GM19025 (cell line): ENCODE results near the gene EZH2.

Experiments used
- ATAC-seq: cut with Tn5 transposase; IDR thresholded peaks from one replicate; pipeline ENCODE4 v1.9.1; 2021; ENCODE audit warnings: mild to moderate bottlenecking, low read depth, moderate library complexity; ENCODE audit not compliant: unreplicated experiment

The EZH2 gene

GRCh38 chr7:148862481-148862880, 21.6 kb downstream of the EZH2 start:
- no peak for ATAC-seq

DNA sequence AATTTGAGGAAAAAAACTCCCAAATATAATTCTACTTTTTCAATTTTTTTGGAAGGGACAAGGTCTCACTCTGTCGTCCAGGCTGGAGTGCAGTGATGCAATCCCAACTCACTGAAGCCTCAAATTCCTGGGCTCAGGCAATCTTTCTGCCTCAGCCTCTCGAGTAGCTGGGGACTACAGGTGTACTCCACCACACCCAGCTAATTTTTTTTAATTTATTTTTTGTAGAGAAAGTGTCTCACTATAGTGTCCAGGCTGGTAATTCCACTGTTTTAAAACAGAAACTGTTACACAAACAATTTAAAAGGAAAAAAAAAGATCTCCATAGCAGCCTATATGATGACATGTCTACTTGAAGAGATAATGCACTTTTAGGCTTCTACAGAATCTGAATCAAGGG, 25.6 kb downstream of the EZH2 start:
- ATAC-seq = no peak

DNA sequence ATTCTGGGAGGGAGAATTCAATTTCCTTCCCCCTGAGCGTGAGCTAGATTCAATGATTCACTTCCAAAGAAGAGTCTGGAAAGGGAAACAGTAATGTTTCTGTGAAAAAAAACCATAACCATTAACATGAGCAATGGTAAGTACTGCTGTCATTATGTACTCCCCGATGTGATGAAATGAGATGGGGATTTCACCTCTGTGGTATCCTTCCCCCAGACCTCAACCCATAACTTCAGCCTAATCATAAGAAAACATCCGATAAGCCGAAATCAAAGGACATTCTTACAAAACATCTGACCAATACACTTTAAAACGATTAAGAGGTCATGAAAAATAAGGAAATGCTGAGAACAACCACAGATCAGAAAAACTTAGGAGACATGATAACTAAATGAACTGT, 27.2 kb downstream of the EZH2 start:
- ATAC-seq = no peak

GRCh38 chr7:148856578-148856881, 27.6 kb downstream of the EZH2 start:
- ATAC-seq = peak; percentile 14

DNA sequence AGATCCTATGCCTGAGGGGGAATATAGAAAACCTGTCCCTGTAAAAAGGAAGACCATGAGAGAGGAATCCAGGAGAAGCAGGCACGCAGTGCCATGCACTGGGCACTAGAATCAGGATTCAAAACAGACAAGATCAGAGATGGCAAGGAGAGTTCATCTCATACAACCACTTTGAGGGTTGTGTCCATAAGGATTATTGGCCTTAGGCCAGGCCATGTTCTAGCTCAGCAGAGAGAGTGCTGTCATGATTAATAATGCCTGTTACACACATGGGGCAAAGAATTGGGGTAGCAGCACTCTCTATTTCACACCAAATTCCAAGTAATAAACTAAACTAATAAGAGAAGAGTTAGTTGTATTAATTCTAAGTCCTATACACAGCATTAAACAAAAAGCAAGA, 29.1 kb downstream of the EZH2 start:
- ATAC-seq = no peak

DNA sequence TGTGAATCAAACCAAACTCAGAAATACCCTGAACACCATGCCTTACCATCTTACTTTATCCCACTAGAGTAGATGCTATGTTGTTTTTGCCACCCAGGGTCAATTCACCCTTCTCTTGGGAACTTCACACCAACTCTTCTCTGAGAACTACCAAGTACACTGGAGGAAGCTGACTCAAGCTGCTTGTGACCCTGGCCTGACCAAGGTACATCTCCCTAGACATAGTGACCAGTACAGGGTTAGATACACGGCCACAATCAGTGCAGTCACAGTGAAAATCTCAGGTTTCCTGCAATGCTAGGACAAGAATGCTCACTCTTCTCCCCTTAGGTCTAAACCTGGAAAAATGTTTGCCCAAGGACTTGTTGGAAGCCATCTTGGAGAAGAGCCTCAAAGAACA, 31.8 kb downstream of the EZH2 start:
- no peak for ATAC-seq

- no peak for ATAC-seq
Observed at GRCh38 chr7:148850564-148850963, 33.5 kb downstream of the EZH2 start.

DNA sequence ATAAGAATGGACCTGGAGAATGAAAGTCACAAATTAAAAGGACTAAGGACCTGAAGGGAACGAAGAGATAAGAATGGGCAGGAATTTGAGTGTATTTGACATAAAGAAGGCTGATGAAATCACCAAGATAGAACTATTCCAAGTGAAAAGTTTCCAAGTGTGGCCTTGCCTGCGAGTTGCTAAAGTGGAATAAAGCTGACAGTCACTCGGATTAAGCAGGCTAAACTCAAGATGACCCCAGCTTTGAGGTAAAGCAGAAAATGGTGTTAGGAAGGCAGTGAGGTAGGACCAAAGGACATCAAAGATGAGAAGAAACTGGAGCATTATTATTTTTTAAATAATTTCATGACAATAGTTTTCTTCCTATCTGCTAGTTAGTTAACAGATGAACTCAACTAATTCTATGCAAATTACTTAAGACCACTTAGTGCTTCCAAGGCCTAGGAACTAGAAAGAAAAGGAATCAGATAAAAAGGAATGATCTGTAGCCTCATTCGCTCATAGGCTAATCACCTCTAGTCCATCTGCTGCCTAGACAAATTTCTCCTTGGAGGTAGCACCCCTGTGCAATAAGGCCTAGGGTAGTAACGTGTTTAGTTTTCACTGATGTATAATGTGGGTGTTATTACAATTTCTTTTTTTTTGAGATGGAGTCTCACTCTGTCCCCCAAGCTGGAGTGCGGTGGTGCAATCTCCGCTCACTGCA, 34.5 kb downstream of the EZH2 start:
- no peak for ATAC-seq

- no peak for ATAC-seq
Observed at GRCh38 chr7:148847815-148848734, 36.0 kb downstream of the EZH2 start.

GRCh38 chr7:148838905-148839304, 45.2 kb downstream of the EZH2 start:
- ATAC-seq = no peak

- ATAC-seq = no peak
Observed at GRCh38 chr7:148835854-148836253, 48.2 kb downstream of the EZH2 start.

DNA sequence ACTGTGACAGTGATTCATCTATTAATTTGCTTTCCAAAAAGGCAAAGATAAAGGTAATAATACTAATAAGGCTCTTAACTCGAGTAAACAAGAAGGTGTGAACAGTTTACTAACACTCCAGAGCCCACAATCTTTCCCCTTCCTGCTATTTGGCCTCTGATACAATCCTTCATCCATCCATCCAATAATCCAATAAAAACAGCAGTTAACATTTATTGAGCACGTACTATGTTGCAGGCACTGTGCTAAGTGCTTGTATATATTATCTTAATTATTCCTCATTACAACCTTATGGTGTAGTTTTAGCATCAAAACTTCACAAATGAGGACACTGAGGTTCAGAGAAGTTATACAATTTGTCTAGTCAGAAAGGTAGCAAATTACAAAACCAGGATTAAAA, 49.5 kb downstream of the EZH2 start:
- ATAC-seq = no peak

DNA sequence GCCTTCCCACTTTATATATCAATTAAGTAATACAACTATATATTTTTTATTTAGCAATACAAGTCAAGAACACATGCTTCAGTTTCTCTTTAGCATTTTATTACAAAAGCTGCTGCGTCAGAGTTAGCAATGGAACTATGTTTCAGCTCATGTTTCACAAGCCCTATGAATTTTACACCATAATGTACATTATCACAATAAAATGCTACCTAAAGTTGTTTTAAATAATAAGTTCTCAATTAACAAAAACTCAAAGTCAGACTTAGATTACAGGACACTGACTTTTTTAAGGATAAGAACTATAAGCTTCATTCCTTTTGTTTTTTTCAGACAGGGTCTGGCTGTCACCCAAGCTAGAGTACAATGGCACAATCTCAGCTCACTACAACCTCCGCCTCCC, 52.3 kb downstream of the EZH2 start:
- ATAC-seq = no peak

DNA sequence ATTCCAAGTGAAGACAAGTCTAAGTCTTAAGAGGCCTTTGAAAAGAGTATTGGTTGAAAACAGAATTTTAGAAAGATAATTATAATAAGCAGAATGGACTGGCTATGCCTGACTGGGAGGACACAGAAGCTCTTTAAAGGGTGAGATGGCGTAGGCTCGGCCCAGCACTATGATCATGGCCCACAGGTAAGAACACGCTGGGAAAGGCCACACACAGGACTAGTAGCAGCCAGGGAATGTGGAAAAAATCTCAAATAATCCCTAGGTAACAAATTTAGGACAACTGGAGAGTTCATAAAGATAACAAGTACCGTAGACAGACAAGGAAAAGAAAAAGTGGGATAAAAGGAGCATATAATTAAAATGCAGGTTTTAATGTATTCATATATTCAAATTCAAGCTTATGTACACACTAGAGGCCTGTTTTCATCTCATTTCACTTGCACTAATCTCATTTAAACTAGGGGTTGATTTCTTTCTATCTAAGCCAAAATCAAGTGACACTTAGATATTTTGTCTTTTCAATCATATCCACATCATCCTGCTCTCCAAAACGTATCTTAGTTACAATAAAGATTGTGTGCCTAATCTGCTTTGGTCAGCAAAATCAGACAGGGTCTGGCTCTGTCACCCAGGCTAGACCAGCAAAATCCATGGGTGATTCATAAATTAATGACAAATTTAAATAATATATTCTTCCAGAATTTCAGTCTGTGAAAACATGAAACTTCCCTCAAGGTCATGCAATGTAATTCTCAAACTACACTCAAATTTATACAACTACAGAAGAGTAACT, 53.0 kb downstream of the EZH2 start:
- no peak for ATAC-seq

GRCh38 chr7:148828965-148829364, 55.1 kb downstream of the EZH2 start:
- no peak for ATAC-seq

DNA sequence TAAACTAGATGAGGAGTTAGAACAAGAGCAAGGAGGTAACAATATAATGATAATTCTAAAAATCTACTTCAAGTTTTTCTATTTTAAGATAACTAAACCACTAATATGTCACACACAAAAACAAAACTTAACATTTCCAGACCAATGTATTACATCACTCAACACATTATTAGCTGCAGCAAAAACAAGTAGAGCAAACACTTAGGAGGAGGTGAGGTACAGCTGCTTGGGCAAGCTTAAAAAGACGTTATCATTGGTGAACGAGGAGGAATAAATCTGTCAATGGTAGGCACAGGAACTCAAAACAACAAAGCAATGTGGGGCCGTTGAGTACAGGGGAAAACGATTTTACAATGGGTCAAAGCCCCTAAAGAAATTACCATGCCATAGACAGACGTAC, 58.8 kb downstream of the EZH2 start:
- ATAC-seq = no peak

DNA sequence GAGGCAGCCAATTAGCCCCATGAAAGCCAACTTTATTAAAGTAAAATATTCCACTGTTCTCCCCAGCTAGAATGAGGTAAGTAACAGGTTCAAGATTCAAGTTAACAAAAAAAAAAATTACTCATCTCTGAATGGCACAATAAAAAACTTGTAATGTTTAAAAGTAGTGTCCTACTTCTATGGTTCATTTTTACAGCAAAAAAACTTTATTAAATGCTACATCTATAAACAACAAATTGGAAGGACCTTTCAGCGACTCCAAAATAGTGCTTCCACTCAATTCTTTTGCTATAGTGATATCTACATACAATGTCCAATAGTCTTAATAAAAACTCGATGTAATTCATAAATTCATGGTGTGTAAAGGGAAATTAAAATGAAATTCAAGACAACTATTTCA, 59.2 kb downstream of the EZH2 start:
- no peak for ATAC-seq

- ATAC-seq = no peak
Observed at GRCh38 chr7:148821422-148821821, 62.7 kb downstream of the EZH2 start.

- ATAC-seq = no peak
Observed at GRCh38 chr7:148819697-148820360, 64.3 kb downstream of the EZH2 start.

DNA sequence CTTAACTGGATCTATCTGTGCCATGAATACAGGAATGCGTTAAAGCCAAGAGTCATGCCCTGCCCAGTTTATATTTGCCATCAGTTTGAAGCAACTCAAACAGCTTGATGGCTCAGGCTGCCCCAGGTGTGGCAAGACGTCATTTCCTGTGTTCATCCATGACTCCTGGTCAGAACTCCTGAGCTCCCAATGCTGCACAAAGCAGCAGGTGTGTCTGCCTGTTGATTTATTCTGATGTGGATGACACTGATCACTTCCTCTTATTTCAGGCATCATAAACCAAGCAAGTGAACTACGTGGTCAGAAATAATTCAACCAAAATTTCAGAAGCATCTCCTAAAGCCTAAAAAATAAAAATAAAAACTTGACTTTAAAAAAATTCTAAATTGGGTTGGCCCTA, 68.5 kb downstream of the EZH2 start:
- no peak for ATAC-seq
